NCI-H146 (cell line): ENCODE data around the gene MTCL1.

ENCODE experiments used
- DNase-seq: peaks from one replicate; lab custom pipeline; 2025; lab: John Stamatoyannopoulos, UW

Gene MTCL1

GRCh38 chr18:8771930-8772329 is 66.6 kb downstream of the MTCL1 start:
- peak; percentile 70 for DNase-seq

GRCh38 chr18:8773980-8774379 is 68.6 kb downstream of the MTCL1 start:
- no peak for DNase-seq

- no peak for DNase-seq
These were observed 70.9 kb downstream of the MTCL1 start for GRCh38 chr18:8776013-8776943.

- DNase-seq, result no peak
These were observed 72.5 kb downstream of the MTCL1 start for GRCh38 chr18:8777846-8778245.

GRCh38 chr18:8778386-8778785 is 73.0 kb downstream of the MTCL1 start:
- peak; percentile 66 for DNase-seq

GRCh38 chr18:8778824-8779223 is 73.5 kb downstream of the MTCL1 start:
- DNase-seq, result peak; percentile 52

- DNase-seq, result peak; percentile 26
These were observed 73.9 kb downstream of the MTCL1 start for GRCh38 chr18:8779251-8779650.

- no peak for DNase-seq
These were observed 74.9 kb downstream of the MTCL1 start for GRCh38 chr18:8780227-8780626.

- DNase-seq, result no peak
These were observed 76.3 kb downstream of the MTCL1 start for GRCh38 chr18:8781671-8782070.

GRCh38 chr18:8783335-8783993 is 78.1 kb downstream of the MTCL1 start:
- DNase-seq, result no peak

- no peak for DNase-seq
These were observed 78.7 kb downstream of the MTCL1 start for GRCh38 chr18:8783994-8784530.

- DNase-seq, result no peak
These were observed 79.9 kb downstream of the MTCL1 start for GRCh38 chr18:8785261-8785660.

GRCh38 chr18:8785855-8786482 is 80.6 kb downstream of the MTCL1 start:
- DNase-seq, result no peak

GRCh38 chr18:8786483-8787370 is 81.4 kb downstream of the MTCL1 start:
- no peak for DNase-seq

GRCh38 chr18:8787371-8787670 is 82.0 kb downstream of the MTCL1 start:
- DNase-seq, result no peak

GRCh38 chr18:8787794-8788193 is 82.4 kb downstream of the MTCL1 start:
- no peak for DNase-seq

- no peak for DNase-seq
These were observed 83.4 kb downstream of the MTCL1 start for GRCh38 chr18:8788503-8789429.

GRCh38 chr18:8791171-8791651 is 85.9 kb downstream of the MTCL1 start:
- DNase-seq, result no peak

- no peak for DNase-seq
These were observed 87.4 kb downstream of the MTCL1 start for GRCh38 chr18:8792688-8793316.
